G401.6 (cell line): Measurements from ENCODE around the gene NOXRED1.
"Not testable (repeated sequence)": the region's sequence is repeated elsewhere in the genome, so short reads cannot be mapped to it uniquely, and the experiment has no call there.

Experiments
- FAIRE-seq: peaks from 2 replicates; lab custom pipeline; 2012; peaks lifted over from hg19 to GRCh38; lab: Jason Lieb, UNC

NOXRED1 gene

GRCh38 chr14:77423423-77423822 is at the start of gene NOXRED1:
NOXRED1 (minus strand) TSS chr14:77423523; CDS start chr14:77422889, 634 bp downstream.
- FAIRE-seq = no peak

GRCh38 chr14:77470224-77470870 is 47.0 kb upstream of the NOXRED1 start:
- FAIRE-seq = no peak

GRCh38 chr14:77469539-77469938 is 46.2 kb upstream of the NOXRED1 start:
- no peak for FAIRE-seq

GRCh38 chr14:77469067-77469505 is 45.8 kb upstream of the NOXRED1 start:
- no peak for FAIRE-seq

GRCh38 chr14:77467801-77468200 is 44.5 kb upstream of the NOXRED1 start:
- FAIRE-seq = no peak

- FAIRE-seq = peak; percentile 66
Observed at GRCh38 chr14:77459072-77459723, 35.9 kb upstream of the NOXRED1 start.

GRCh38 chr14:77458249-77458950 is 35.1 kb upstream of the NOXRED1 start:
- no peak for FAIRE-seq

- FAIRE-seq = peak; percentile 96
Observed at GRCh38 chr14:77457522-77458248, 34.4 kb upstream of the NOXRED1 start, which contains the start of the genes AHSA1 and VIPAS39. AHSA1 (plus strand) TSS chr14:77458093; CDS start chr14:77458190, 97 bp downstream. VIPAS39 (minus strand) TSS chr14:77457601; CDS start chr14:77454102, 3,499 bp downstream.

- FAIRE-seq = no peak
Observed at GRCh38 chr14:77457115-77457521, 33.8 kb upstream of the NOXRED1 start.

GRCh38 chr14:77455966-77456640 is 32.8 kb upstream of the NOXRED1 start:
- FAIRE-seq = no peak

- no peak for FAIRE-seq
Observed at GRCh38 chr14:77442196-77442595, 18.9 kb upstream of the NOXRED1 start.

- no peak for FAIRE-seq
Observed at GRCh38 chr14:77439861-77440260, 16.5 kb upstream of the NOXRED1 start.

- FAIRE-seq = no peak
Observed at GRCh38 chr14:77438596-77438995, 15.3 kb upstream of the NOXRED1 start.

- FAIRE-seq = no peak
Observed at GRCh38 chr14:77436042-77436441, 12.7 kb upstream of the NOXRED1 start.

- no peak for FAIRE-seq
Observed at GRCh38 chr14:77426396-77426795, 3.1 kb upstream of the NOXRED1 start.

GRCh38 chr14:77424862-77425261 is 1.5 kb upstream of the NOXRED1 start:
- no peak for FAIRE-seq

- no peak for FAIRE-seq
Observed at GRCh38 chr14:77421201-77421600, 2.1 kb downstream of the NOXRED1 start.

- FAIRE-seq = no peak
Observed at GRCh38 chr14:77416836-77417235, 6.5 kb downstream of the NOXRED1 start.

- not testable (repeated sequence) for FAIRE-seq
Observed at GRCh38 chr14:77416098-77416497, 7.2 kb downstream of the NOXRED1 start.

- not testable (repeated sequence) for FAIRE-seq
Observed at GRCh38 chr14:77415403-77416030, 7.8 kb downstream of the NOXRED1 start.

- no peak for FAIRE-seq
Observed at GRCh38 chr14:77409131-77409533, 14.2 kb downstream of the NOXRED1 start.
